Activated B cell treated with CpG ODN at 0.5 μM for 24 hours (primary cell): ENCODE data around the gene EVL. TPM values are rescaled to one million over a fixed set of nuclear protein-coding genes. Genes with fewer than 3 reads are reported as not detected.

Experiments
- ATAC-seq: fragments of 200-7000 bp; cut with Tn5 transposase; one replicate; pipeline ENCODE4 v1.10.0; 2021; ENCODE audit warnings: low read depth, mild to moderate bottlenecking, moderate library complexity
- CTCF ChIA-PET: fragments of 350-600 bp; sonication (Branson Sonifier 250); formaldehyde crosslinking; loops from one replicate; lab custom pipeline; 2021; ENCODE audit warnings: antibody characterized with exemption; lab: Charles Lee
- POLR2A ChIA-PET: fragments of 350-600 bp; sonication (Branson Sonifier 250); formaldehyde crosslinking; loops from one replicate; lab custom pipeline; 2021; ENCODE audit warnings: antibody characterized with exemption; lab: Charles Lee
- DNase-seq: peaks from one replicate; pipeline ENCODE4 v3.0.0; 2022
- H3K27ac Mint-ChIP-seq: one replicate; pipeline ENCODE4 v1.8.0; 2020; ENCODE audit warnings: mixed read lengths
- H3K27me3 Mint-ChIP-seq: one replicate; pipeline ENCODE4 v1.8.0; 2021; ENCODE audit warnings: mixed read lengths
- H3K36me3 Mint-ChIP-seq: one replicate; pipeline ENCODE4 v1.8.0; 2021; ENCODE audit warnings: low read depth, mixed read lengths
- H3K4me1 Mint-ChIP-seq: one replicate; pipeline ENCODE4 v1.8.0; 2021; ENCODE audit warnings: mixed read lengths
- H3K4me3 Mint-ChIP-seq: one replicate; pipeline ENCODE4 v1.8.0; 2020; ENCODE audit warnings: mild to moderate bottlenecking, mixed read lengths
- H3K9me3 Mint-ChIP-seq: one replicate; pipeline ENCODE4 v1.8.0; 2020; ENCODE audit warnings: mixed read lengths
- intact Hi-C: fragments of 100-400 bp; cut with micrococcal nuclease; formaldehyde crosslinking; loops from one replicate; pipeline ENCODE4 v1.15.1; 2024
- total RNA-seq: library from RNA; stranded (reverse); gene quantifications from 2 replicates; pipeline ENCODE4 v1.2.3, GENCODE V29; 2022
- TF ChIP-seq, protein P1 (sequence below): fragments of 200-600 bp; IDR thresholded peaks from one replicate; pipeline ENCODE4 v1.8.0; 2022; ENCODE audit warnings: antibody characterized with exemption, mild to moderate bottlenecking

EVL gene
- total RNA-seq, 1 donor from 2014 or later = 272 TPM

GRCh38 chr14:100056431-100056830 is 8.8 kb upstream of the EVL start:
- ChIA-PET CTCF (interaction anchor here (0.8 to 7.0 kb wide), 10 partner anchors 10 to 136 kb away, joined by 3 to 117 read pairs (median 4); no protein-coding TSS in a partner anchor), POLR2A (interaction anchor here (0.5 to 0.9 kb wide), 4 partner anchors 9 to 305 kb away, joined by 3 to 13 read pairs (median 4); partner anchors contain the start of gene EVL)
- Mint-ChIP-seq H3K4me3 (no peak overlapping the region), H3K4me1 (peaks cover 28% of the 10 kb centered on the region), H3K36me3 (no peaks in the 10 kb centered on the region), H3K27me3 (no peaks in the 10 kb centered on the region), H3K9me3 (no peaks in the 10 kb centered on the region), H3K27ac (no peak overlapping the region)
- DNase-seq = no peak
- ATAC-seq = no peak
- intact Hi-C loops = no loop called here
- TF ChIP-seq, protein P1, sequence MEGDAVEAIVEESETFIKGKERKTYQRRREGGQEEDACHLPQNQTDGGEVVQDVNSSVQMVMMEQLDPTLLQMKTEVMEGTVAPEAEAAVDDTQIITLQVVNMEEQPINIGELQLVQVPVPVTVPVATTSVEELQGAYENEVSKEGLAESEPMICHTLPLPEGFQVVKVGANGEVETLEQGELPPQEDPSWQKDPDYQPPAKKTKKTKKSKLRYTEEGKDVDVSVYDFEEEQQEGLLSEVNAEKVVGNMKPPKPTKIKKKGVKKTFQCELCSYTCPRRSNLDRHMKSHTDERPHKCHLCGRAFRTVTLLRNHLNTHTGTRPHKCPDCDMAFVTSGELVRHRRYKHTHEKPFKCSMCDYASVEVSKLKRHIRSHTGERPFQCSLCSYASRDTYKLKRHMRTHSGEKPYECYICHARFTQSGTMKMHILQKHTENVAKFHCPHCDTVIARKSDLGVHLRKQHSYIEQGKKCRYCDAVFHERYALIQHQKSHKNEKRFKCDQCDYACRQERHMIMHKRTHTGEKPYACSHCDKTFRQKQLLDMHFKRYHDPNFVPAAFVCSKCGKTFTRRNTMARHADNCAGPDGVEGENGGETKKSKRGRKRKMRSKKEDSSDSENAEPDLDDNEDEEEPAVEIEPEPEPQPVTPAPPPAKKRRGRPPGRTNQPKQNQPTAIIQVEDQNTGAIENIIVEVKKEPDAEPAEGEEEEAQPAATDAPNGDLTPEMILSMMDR = no peak

GRCh38 chr14:100056964-100057795 is 8.0 kb upstream of the EVL start:
- Mint-ChIP-seq H3K9me3 (no peaks in the 10 kb centered on the region), H3K27me3 (no peaks in the 10 kb centered on the region), H3K4me3 (no peak overlapping the region), H3K36me3 (no peaks in the 10 kb centered on the region), H3K4me1 (peaks cover 32% of the 10 kb centered on the region), H3K27ac (peak overlapping the region; percentile 43)
- peak; percentile 82 for ATAC-seq
- TF ChIP-seq, protein P1 = no peak
- no peak for DNase-seq
- CTCF ChIA-PET = interaction anchor here (0.6 to 7.0 kb wide), 11 partner anchors 9 to 136 kb away, joined by 3 to 117 read pairs (median 4); no protein-coding TSS in a partner anchor
- intact Hi-C loops = loop anchor here (1.0 kb wide), 4 partner anchors 8 to 136 kb away; partner anchors contain the start of gene EVL
- POLR2A ChIA-PET = interaction anchor here (0.7 to 1.5 kb wide), 4 partner anchors 10 to 304 kb away, joined by 4 to 13 read pairs (median 5); no protein-coding TSS in a partner anchor

DNA sequence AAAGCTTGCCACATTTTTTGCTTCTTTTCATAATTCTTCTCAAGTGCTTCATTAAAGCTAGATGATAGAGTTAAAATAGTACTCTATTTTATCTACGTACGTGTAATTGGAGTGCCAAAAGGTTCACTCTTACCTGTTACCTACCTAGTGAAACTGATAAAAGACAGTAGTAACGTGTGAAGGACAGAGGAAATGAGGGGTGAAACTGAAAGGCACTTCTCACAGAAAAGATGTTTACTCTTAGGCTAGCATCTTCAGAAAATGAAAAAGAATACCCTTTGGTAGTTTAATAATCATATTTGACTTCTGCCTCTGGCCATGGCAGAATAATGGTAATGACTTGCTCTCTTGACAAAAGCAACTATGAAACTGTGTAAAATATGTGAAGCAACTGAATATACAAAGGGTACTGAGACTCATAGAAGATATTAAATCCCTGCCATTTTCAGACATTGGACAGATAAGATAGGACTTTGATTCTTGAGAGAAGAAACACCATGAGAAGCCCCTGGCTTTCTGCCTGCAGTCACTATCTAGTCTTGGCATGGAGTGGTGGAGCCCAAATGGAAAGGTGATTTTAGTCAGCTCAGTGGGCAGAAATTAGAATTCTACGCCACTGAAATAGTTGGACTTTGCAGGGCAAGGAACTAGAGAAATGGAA is 6.3 kb upstream of the EVL start:
- TF ChIP-seq, protein P1 = no peak

GRCh38 chr14:100059438-100059781 is 5.8 kb upstream of the EVL start:
- ChIA-PET POLR2A (no interaction called here), CTCF (interaction anchor here (7.0 kb wide), 1 partner anchor 47 kb away, joined by 117 read pairs; no protein-coding TSS in a partner anchor)
- Mint-ChIP-seq H3K4me3 (no peak overlapping the region), H3K36me3 (no peaks in the 10 kb centered on the region), H3K4me1 (peaks cover 52% of the 10 kb centered on the region), H3K27ac (peak overlapping the region; percentile 67), H3K27me3 (no peaks in the 10 kb centered on the region), H3K9me3 (no peaks in the 10 kb centered on the region)
- no peak for DNase-seq
- ATAC-seq = no peak
- TF ChIP-seq, protein P1 = no peak
- intact Hi-C loops = no loop called here

More for the DNA sequence above, 6.3 kb upstream of the EVL start:
- Mint-ChIP-seq H3K36me3 (no peaks in the 10 kb centered on the region), H3K27ac (peak overlapping the region; percentile 67), H3K9me3 (no peaks in the 10 kb centered on the region), H3K27me3 (no peaks in the 10 kb centered on the region), H3K4me3 (no peak overlapping the region), H3K4me1 (peaks cover 47% of the 10 kb centered on the region)
- CTCF ChIA-PET = interaction anchor here (7.0 kb wide), 1 partner anchor 47 kb away, joined by 117 read pairs; no protein-coding TSS in a partner anchor
- ATAC-seq = no peak
- POLR2A ChIA-PET = interaction anchor here (0.6 kb wide), 2 partner anchors 14 to 211 kb away, joined by 3 read pairs; no protein-coding TSS in a partner anchor
- intact Hi-C loops = no loop called here
- no peak for DNase-seq
